Ovary (tissue), 9 donors: ENCODE data around the gene TADA2A. TPM values are rescaled to one million over a fixed set of nuclear protein-coding genes. Genes with fewer than 3 reads are reported as not detected.

Source experiments
- DNase-seq, 5 donors: peaks; one replicate each; pipeline ENCODE4 v3.0.0-alpha.2; 2019 to 2020
- H3K27ac ChIP-seq, 2 donors: fragments of 200-600 bp; one replicate each; pipeline versions ENCODE4 v1.5.1 to v1.8.0; 2019 to 2022
- H3K27me3 ChIP-seq: fragments of 200-600 bp; one replicate; pipeline ENCODE4 v1.8.0; 2022
- H3K36me3 ChIP-seq: fragments of 200-600 bp; sonication (generic); one replicate; pipeline ENCODE4 v1.5.1; 2019
- H3K4me1 ChIP-seq: one replicate; pipeline ENCODE4 v1.8.1; 2013; ENCODE audit warnings: mild to moderate bottlenecking, moderate library complexity; ENCODE audit not compliant: insufficient read depth
- H3K4me3 ChIP-seq: fragments of 200-600 bp; sonication (generic); one replicate; pipeline ENCODE4 v1.5.1; 2017
- H3K9me3 ChIP-seq, 2 donors: fragments of 200-600 bp in 1 of 2; sonication (generic) in 1 of 2; one replicate each; pipeline versions ENCODE4 v1.5.1 to v1.8.1; 2013 to 2019; ENCODE audit warnings: mild to moderate bottlenecking in 1 of 2, moderate library complexity in 1 of 2
- CTCF ChIP-seq, 3 donors: fragments of 450-650 bp in 2 of 3; fragments of 200-600 bp in 1 of 3; IDR thresholded peaks; one replicate each; pipeline versions ENCODE4 v1.5.1 to v1.8.0; 2016 to 2022; ENCODE audit warnings: antibody characterized with exemption in 3 of 3, mild to moderate bottlenecking in 1 of 3
- EP300 ChIP-seq: sonication (generic); formaldehyde crosslinking; IDR thresholded peaks from one replicate; pipeline ENCODE4 v1.6.1; 2017; ENCODE audit warnings: antibody characterized with exemption
- POLR2A ChIP-seq: fragments of 450-650 bp; IDR thresholded peaks from one replicate; pipeline ENCODE4 v1.6.1; 2017; ENCODE audit warnings: antibody characterized with exemption, mild to moderate bottlenecking, moderate library complexity
- WGBS, 3 donors: extraction: QIAGEN DNeasy Blood & Tissue Kit in 1 of 3; methylation state at CpG; one replicate each; pipeline versions ENCODE4 v1.1.5 to v1.1.7; 2013 to 2017; 5-methylcytosine and 5-hydroxymethylcytosine counted together
- intact Hi-C, 4 donors: fragments of 100-400 bp; cut with DNase I; formaldehyde crosslinking; loops; one replicate each; pipeline versions ENCODE4 v1.11.0 to v1.15.1; 2022 to 2023
- polyA plus RNA-seq, 2 donors: library from polyadenylated mRNA; stranded (reverse); fragments of 200-250 nt in 1 of 2; fragments of 350-450 nt in 1 of 2; fragmentation: Illumina TruSeq in 1 of 2; extraction: RNeasy Lipid Tissue Mini Kit (QIAGEN cat#74804) in 1 of 2; gene quantifications; one replicate each; pipeline ENCODE4 v1.2.3, GENCODE V29; 2013 to 2014
- total RNA-seq, 7 donors: library from RNA; depleted of rRNA in 2 of 7; stranded (reverse); fragments of >200 nt in 2 of 7; fragmentation: NEBNext Ultra II Directional in 3 of 7; extraction: Animal tissue kit (Norgen Biotek cat#: 25700) in 3 of 7; gene quantifications; one replicate each; pipeline versions ENCODE4 v1.1.0 to v1.2.4, GENCODE V29; 2016 to 2023
- donor health status: DM: no; HTN: no; CAD: no; lungs with moderate emphysema.
- donor health status: DM: no; HTN: no; CAD: no.
- donor health status: Bipolar disorder and iron deficiency.
- donor health status: DM: yes; HTN: yes; CAD: no.
- donor health status: DM: no; HTN: no; CAD: no.
- donor health status: DM: yes; HTN: yes; CAD: no.

TADA2A gene
- total and polyA plus RNA-seq, 9 donors = 9.2 to 33.2 (median 23.1) TPM

GRCh38 chr17:37368577-37368976 lies 38.1 kb upstream of the TADA2A start:
- Histone ChIP-seq H3K36me3 (no peaks in the 10 kb centered on the region), H3K9me3 (no peaks in the 10 kb centered on the region), H3K27me3 (no peaks in the 10 kb centered on the region), H3K27ac (no peak overlapping the region), H3K4me1 (no peaks in the 10 kb centered on the region), H3K4me3 (no peak overlapping the region)
- intact Hi-C loops = no loop called here
- 84 to 90% (median 87%) methylated on average over 3 of the region's 3 CpGs for WGBS, 3 donors
- DNase-seq = no peak
- no peak for TF ChIP-seq POLR2A

- no peaks in the 10 kb centered on the region for H3K27me3 ChIP-seq
- H3K4me1 ChIP-seq = no peaks in the 10 kb centered on the region
- intact Hi-C loops = loop anchor here in 2 of 4 donors (10.0 kb wide), 2 partner anchors 71 to 759 kb away; no protein-coding TSS in a partner anchor
- H3K27ac ChIP-seq = no peak overlapping the region
- TF ChIP-seq CTCF (IDR thresholded peaks at IDR 0.05) = peak; percentile 64 to 90 (median 78)
- no peak for TF ChIP-seq POLR2A
- peak; percentile 45 to 60 (median 56) for DNase-seq
- H3K36me3 ChIP-seq = no peaks in the 10 kb centered on the region
- no peaks in the 10 kb centered on the region for H3K9me3 ChIP-seq
- 7 to 15% (median 11%) methylated on average over 4 of the region's 4 CpGs for WGBS, 3 donors
- no peak overlapping the region for H3K4me3 ChIP-seq
These were observed 33.0 kb upstream of the TADA2A start for GRCh38 chr17:37373530-37374159.

DNA sequence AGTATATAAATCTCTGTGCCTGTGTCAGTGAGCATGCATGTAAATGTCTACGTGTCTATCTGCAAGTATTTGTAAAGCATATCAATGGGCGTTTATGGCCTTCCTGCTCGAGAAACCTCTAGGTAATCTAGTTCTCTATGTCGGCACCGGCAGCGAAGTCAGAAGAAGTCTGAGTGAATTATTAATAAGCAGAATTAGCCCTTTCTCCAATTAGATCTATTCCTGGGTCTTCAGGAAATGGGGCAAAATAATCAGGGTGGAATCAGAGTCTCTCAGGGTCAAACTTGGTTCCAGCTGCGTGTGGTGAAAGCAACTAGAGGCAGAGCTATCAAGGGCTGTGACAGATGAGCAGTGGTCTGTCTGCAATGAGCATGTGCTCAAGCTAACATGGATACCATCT lies 31.0 kb upstream of the TADA2A start, which contains the start of gene C17orf78:
Gene C17orf78 (plus strand): TSS at position 280 of the 400 bp plus-strand sequence. CDS start 108 bp downstream, at position 388.
- Histone ChIP-seq H3K27ac (no peak within 1 kb of the TSS), H3K4me1 (no peaks in the 10 kb centered on the region), H3K4me3 (no peak within 1 kb of the TSS), H3K27me3 (no peaks in the 10 kb centered on the region), H3K9me3 (no peaks in the 10 kb centered on the region), H3K36me3 (no peaks in the 10 kb centered on the region)
- 87 to 90% (median 90%) methylated on average over 7 of the region's 7 CpGs for WGBS, 3 donors
- no peak for DNase-seq
- TF ChIP-seq EP300 (no peak), CTCF (IDR thresholded peaks at IDR 0.05) (no peak), POLR2A (no peak)
- intact Hi-C loops = loop anchor here in 2 of 4 donors (10.0 kb wide), 2 partner anchors 69 to 761 kb away; no protein-coding TSS in a partner anchor

DNA sequence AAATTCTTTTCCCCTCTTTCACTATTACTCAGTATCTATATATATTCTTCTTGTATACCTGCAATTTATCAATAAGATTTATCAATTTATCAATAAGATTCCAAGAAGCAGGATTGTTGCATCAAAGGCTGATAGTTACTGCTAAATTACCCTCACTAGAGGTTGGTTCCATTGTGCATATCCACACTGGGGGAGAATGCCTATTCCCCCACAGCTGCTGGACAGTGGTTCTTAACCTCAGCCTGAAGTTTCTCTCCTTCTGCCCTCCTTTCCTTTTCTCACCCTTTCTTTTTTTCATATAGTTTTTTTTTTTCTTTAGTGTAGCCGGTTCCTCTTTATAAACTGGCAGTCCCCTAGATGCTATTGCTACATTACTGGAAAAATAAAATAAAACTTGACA lies 24.6 kb upstream of the TADA2A start:
- H3K4me3 ChIP-seq = no peak overlapping the region
- no peaks in the 10 kb centered on the region for H3K9me3 ChIP-seq
- H3K36me3 ChIP-seq = no peaks in the 10 kb centered on the region
- H3K27me3 ChIP-seq = no peaks in the 10 kb centered on the region
- intact Hi-C loops = no loop called here
- H3K4me1 ChIP-seq = no peaks in the 10 kb centered on the region
- 91 to 92% (median 92%) methylated on average over 1 of the region's 1 CpG for WGBS, 3 donors
- no peak for DNase-seq
- TF ChIP-seq CTCF (IDR thresholded peaks at IDR 0.05) (no peak), POLR2A (no peak), EP300 (no peak)
- no peak overlapping the region for H3K27ac ChIP-seq

- intact Hi-C loops = no loop called here
- no peaks in the 10 kb centered on the region for H3K27me3 ChIP-seq
- no peak for TF ChIP-seq EP300
- H3K27ac ChIP-seq = no peak overlapping the region
- DNase-seq = no peak
- H3K4me1 ChIP-seq = no peaks in the 10 kb centered on the region
- no peaks in the 10 kb centered on the region for H3K36me3 ChIP-seq
- H3K4me3 ChIP-seq = no peak overlapping the region
- 71 to 80% (median 77%) methylated on average over 3 of the region's 3 CpGs for WGBS, 3 donors
- H3K9me3 ChIP-seq = no peaks in the 10 kb centered on the region
These were observed 22.0 kb upstream of the TADA2A start for GRCh38 chr17:37384560-37385149.
